GM18526 (cell line): ENCODE results near the gene FRMD4A.

Source experiments
- POLR2A ChIP-seq: IDR thresholded peaks from 3 replicates; pipeline ENCODE4 v1.6.1; 2011; ENCODE audit not compliant: insufficient read length; ENCODE audit errors: extremely low read depth

Gene FRMD4A

GRCh38 chr10:13945390-13946208 is 385.1 kb downstream of the FRMD4A start:
- TF ChIP-seq POLR2A: no peak

GRCh38 chr10:13944823-13945222 is 385.9 kb downstream of the FRMD4A start:
- no peak for TF ChIP-seq POLR2A

DNA sequence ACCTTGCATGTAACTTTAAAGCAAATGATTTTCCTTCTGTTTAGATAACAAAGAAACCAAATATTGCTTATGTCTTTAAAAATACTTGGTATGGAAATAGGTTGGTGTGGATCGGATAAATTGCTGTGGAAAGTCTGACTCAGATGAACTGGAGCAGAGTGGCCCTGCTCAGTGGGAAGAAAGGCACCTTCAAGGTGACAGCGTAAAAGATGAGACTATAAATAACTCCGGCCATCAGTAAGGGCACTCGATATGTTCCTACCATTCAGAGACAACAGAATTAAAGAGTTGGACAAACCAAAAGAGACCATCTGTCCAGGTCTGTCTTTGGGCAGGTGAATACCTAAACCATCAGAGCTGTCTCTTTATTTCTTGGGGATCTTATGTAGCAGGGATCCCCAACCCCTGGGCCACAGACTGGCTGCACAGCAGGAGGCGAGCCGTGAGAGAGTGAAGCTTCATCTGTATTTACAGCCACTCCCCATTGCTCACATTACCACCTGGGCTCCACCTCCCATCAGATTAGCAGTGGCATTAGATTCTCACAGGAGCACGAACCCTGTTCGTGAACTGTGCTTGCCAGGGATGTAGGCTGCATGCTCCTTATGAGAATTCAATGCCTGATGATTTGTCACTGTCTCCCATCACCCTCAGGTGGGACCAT is 386.9 kb downstream of the FRMD4A start:
- no peak for TF ChIP-seq POLR2A

DNA sequence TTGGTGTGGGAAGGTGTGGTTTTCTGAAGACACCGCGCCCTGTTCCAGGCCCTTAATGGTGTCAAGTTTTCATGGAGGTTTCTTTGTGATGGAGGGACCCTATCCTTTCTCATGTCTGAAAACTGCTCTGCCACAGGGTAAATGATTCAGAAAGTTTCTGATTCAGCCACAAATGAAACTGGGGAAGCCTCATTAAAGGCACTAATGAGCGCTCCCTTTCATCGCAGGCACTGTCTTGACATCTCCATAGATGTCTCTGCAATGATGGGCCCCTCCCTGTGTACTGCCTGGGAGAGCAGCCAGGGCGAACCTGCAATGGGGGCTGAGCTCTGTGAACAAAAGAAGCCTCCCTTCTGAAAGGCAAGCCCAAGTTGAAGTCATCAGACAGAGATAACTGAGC is 388.7 kb downstream of the FRMD4A start:
- TF ChIP-seq POLR2A: no peak

DNA sequence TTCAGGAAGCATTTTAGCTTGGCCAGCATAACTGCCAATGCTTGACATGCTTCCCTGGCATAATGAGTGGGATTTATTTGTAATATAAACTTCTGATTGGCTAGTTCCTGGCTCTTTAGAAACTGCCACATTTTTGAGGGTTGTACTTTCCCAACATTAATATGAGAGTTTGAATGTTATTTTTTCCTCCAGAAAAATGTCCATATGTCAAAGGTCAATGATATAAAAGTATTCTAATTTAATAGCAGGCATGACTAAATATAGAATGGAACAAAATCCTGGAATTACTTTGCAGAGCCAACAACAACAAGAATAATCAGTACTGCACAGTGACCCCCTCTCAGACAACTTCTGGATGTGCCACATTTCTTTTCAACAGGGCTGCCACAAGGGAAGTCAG is 391.3 kb downstream of the FRMD4A start:
- TF ChIP-seq POLR2A: no peak

GRCh38 chr10:13938950-13939349 is 391.8 kb downstream of the FRMD4A start:
- no peak for TF ChIP-seq POLR2A

DNA sequence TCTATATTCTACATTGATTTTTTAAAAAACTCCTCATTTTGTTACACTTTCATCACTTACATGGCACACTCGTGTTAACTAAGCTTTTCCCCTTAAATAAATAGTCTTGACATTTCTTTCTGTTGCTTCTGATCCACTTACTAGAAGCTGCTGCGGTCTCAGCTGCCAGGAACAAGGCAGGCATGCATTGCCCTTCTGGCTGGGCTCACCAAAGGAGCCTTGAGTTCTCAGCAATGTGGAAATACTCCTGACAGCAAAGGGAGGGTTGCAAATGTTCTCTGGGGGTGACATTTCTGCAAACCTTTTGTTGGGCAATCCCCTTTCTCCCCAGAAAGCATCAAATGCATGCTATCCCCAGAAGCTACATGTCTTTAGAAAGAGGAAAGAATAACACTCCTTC is 393.9 kb downstream of the FRMD4A start:
- no peak for TF ChIP-seq POLR2A

GRCh38 chr10:13930120-13930519 is 400.6 kb downstream of the FRMD4A start:
- no peak for TF ChIP-seq POLR2A

- no peak for TF ChIP-seq POLR2A
Measured at GRCh38 chr10:13928451-13928850, 402.3 kb downstream of the FRMD4A start.

DNA sequence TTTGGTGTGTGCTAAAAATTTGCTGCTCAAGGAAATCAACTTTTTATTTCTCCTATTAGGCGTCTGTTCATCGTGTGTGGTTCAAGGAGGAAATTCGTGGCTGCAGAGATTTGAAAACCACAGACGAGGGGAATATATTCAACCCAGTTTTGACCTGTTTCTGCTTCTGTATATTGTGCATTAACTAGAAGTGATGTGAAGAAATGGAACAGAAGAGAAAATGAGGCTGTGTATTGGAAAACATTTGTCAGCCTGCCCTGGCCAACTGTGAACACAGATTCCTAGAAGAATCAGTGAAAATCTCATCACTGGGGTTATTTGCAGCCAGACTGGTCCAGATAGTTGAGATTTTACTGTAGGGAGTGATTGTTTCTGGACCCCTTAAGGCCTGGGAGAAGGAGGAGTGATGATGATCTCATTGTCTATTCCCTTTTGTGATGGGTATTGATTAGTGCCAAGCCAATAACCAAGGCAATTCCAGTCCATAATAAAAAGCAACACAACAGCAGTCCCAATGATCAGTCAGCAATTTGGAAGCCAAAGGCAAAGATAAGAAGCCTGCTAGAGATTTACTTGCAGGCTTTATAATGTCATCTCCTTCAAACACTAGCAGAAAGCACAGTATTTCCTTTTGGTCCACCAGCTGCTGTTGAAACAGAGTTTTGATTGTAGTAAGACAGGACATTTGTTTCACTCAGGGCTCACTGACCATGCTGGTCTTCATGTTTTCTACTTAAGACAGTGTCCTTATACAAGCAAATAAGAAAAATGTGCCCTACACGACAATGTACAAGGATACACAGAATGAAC is 404.5 kb downstream of the FRMD4A start:
- no peak for TF ChIP-seq POLR2A

GRCh38 chr10:13924040-13924725 is 406.5 kb downstream of the FRMD4A start:
- no peak for TF ChIP-seq POLR2A

DNA sequence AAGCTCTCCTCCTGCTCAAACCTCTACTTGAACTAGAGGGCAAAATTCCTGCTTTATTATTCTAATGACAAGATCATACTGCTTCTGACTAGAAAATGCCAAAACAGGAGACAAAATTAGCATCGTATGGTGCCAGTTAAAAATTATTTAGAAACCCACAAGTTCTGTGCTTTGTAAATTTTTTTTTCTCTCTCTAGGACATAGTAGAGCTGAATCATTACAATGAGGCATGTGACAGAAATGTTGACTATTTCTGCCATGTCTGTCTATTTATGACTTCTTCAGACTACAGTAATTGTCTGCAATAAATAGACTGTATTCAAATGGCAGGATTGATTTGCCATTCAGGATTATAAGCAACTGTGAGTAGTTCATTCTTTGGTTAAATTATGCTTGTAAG is 408.1 kb downstream of the FRMD4A start:
- TF ChIP-seq POLR2A: no peak

DNA sequence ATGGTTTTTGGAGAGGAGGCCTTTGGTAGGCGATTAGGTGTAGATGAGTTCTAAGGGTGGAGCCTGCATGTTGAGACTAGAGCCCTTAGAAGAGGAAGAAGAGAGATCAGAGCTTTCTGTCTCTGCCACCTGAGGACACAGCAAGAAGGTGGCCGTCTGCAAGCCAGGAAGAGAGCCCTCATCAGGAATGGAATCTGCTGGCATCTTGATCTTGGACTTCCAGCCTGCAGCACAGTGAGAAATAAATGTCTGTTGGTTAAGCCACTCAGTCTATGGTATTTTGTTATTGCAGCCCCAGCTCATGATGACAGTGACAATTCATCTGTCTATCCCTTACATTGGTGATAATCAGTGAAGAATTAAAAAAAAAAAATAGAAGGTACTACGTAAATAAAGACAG is 408.8 kb downstream of the FRMD4A start:
- TF ChIP-seq POLR2A: no peak

DNA sequence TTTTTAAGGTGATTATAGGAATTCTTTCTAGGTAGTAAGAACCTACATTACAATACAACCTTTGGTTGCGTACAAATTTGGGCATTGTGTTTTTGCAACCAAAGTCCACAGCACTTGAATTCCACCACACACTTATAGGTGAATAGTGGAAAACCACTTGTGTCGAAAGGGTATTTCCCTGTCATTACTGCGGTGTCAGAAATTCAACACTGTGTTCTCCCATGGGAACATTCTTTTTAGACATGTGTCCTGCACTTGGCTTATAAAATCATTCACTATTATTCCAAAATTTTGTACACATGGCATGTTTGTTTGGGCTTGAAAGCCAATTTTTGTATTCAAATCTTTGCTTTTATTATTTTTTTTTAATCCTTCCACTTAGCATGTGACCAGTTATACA is 410.3 kb downstream of the FRMD4A start:
- TF ChIP-seq POLR2A: no peak

- no peak for TF ChIP-seq POLR2A
Measured at GRCh38 chr10:13920031-13920430, 410.7 kb downstream of the FRMD4A start.
